Muscle layer of colon (tissue), 2 donors: ENCODE data around the gene TBXAS1.

Experiments used
- H3K27ac ChIP-seq: one replicate; pipeline ENCODE4 v1.7.0; 2013; ENCODE audit warnings: low read depth, mild to moderate bottlenecking, low read length, moderate library complexity
- H3K27me3 ChIP-seq, 2 donors: one replicate each; pipeline ENCODE4 v1.7.0; 2013; ENCODE audit warnings: low read length in 2 of 2, mild to moderate bottlenecking in 2 of 2; ENCODE audit not compliant: insufficient read depth in 2 of 2, control insufficient read depth in 1 of 2
- H3K36me3 ChIP-seq: one replicate; pipeline ENCODE4 v1.7.0; 2013; ENCODE audit warnings: mild to moderate bottlenecking, low read length; ENCODE audit not compliant: insufficient read depth
- H3K4me1 ChIP-seq: one replicate; pipeline ENCODE4 v1.7.0; 2013; ENCODE audit warnings: mild to moderate bottlenecking, low read length; ENCODE audit not compliant: insufficient read depth
- H3K4me3 ChIP-seq, 2 donors: one replicate each; pipeline ENCODE4 v1.7.0; 2013; ENCODE audit warnings: low read length in 2 of 2, low read depth in 1 of 2, mild to moderate bottlenecking in 1 of 2, moderate library complexity in 1 of 2
- H3K9ac ChIP-seq: one replicate; pipeline ENCODE4 v1.7.0; 2013; ENCODE audit warnings: low read length
- H3K9me3 ChIP-seq: one replicate; pipeline ENCODE4 v1.7.0; 2013; ENCODE audit warnings: mild to moderate bottlenecking, low read length
- donor health status: abdominal sarcoma.
- donor health status: Adenocarcinoma of cecum.

Gene TBXAS1

DNA sequence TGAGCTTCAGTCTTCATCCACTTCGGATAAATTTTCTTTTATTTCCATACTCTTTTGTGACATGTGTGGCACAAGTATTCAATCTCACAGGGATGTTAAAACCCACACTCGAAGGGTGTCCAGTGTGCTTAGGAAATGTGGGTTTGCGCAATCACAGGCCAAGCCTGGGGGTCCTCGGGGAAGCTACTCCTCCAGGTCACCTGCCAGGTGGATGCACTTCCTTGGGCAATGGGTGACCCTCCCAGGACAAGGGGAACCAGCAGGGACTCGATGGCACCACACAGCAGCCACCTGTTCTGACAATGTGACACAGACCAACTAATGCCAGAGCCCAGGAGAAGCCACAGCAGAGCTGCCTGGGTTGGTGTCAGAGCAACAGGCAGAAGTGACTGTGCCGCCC is 194.7 kb downstream of the TBXAS1 start:
- Histone ChIP-seq H3K27me3 (no peaks in the 10 kb centered on the region), H3K4me1 (no peaks in the 10 kb centered on the region), H3K27ac (no peak overlapping the region), H3K9me3 (no peaks in the 10 kb centered on the region), H3K36me3 (peaks cover 55% of the 10 kb centered on the region), H3K4me3 (no peak overlapping the region), H3K9ac (no peak overlapping the region)

DNA sequence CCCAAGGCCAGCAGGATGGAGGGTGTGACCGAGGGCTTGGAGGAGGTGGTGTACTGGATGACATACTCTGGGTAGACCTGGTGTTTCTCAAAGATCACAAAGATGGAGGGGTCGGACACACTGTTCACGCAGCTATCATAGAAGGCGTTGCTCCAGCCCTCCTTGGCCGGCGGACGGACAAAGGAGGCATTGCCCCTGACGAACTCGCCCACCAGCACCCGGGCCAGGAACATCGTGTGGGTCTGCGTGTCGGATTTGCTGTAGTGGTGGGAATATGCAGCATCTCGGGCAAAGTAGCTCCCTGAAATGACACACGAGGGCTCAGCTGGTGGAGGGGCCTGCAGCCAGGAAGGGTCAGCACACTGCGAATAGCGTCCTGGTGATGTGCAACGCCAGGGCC is 195.5 kb downstream of the TBXAS1 start:
- Histone ChIP-seq H3K27me3 (no peaks in the 10 kb centered on the region), H3K9ac (no peak overlapping the region), H3K9me3 (no peaks in the 10 kb centered on the region), H3K36me3 (peaks cover 55% of the 10 kb centered on the region), H3K4me1 (no peaks in the 10 kb centered on the region), H3K27ac (no peak overlapping the region), H3K4me3 (no peak overlapping the region)

DNA sequence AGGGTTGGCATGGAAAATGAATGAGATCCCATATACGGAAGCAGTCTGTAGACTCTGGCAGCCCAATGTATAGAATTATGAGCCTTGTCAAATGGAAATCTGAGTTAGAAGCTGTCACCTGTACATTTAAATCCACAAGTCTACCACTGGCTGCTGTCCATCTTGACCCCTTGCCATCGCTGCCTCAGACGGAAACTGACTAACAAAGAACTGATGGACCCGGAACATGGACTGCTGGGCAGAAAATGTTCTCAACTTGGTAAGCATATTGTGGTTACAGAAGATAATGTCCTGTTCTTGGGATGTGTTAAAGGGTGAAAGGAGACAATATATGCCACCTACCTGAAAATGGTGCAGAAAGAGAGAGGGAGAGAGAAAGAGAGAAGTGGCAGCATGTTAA is 196.2 kb downstream of the TBXAS1 start:
- H3K27me3 ChIP-seq = no peaks in the 10 kb centered on the region
- H3K36me3 ChIP-seq = peaks cover 55% of the 10 kb centered on the region
- H3K27ac ChIP-seq = no peak overlapping the region
- H3K4me3 ChIP-seq = no peak overlapping the region
- no peaks in the 10 kb centered on the region for H3K9me3 ChIP-seq
- no peaks in the 10 kb centered on the region for H3K4me1 ChIP-seq
- no peak overlapping the region for H3K9ac ChIP-seq

DNA sequence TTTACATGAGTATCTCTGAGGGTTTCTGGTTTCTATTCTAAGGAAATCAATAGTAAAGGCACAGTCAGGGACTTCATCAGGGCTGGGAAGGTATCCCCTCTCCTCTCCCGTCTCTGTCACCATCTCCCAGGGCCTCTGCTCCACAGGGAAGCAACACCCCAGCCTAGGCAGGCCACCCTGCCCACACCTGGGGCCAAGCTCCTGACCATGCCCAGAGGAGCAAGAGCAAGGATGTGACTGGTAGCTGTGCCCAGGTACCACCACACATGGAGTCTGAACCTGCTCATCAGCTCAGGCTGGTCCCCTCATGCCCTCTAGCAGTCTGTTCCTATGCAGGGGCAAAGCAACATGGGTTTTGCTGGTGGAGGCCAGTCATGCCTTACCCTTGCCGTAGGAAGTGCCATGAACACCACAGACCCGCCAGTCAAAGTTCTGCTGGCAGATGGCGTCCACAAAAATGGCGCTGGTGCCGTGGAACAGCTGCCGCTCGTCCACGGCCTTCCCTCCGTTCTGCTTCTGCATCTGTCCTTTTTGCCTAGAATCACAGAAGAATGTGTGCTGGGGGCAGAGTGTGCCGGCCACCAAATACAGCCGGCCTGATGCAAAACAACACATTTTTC is 196.9 kb downstream of the TBXAS1 start:
- Histone ChIP-seq H3K9ac (no peak overlapping the region), H3K36me3 (peaks cover 55% of the 10 kb centered on the region), H3K9me3 (no peaks in the 10 kb centered on the region), H3K4me3 (no peak overlapping the region), H3K4me1 (no peaks in the 10 kb centered on the region), H3K27me3 (no peaks in the 10 kb centered on the region), H3K27ac (no peak overlapping the region)

DNA sequence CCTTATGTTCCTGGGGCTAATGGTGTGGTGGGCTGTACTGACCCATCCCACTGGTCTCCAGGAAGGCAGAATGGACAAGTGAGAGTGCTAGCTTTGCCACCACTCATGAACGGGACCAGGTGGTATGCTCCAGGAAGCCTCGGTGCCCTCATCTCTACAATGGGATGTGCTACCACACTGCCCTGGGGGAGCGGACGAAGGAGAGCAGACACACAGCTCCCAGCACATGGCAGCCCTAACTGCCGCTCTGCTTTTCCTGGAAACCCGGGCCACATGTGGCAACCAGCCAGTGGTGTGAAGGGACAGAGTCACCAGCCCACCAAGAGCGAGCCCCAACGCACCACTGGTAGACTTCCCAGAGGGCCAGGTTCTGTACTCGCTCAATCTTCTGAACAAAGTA is 197.9 kb downstream of the TBXAS1 start:
- Histone ChIP-seq H3K9me3 (no peaks in the 10 kb centered on the region), H3K4me3 (no peak overlapping the region), H3K9ac (no peak overlapping the region), H3K27me3 (no peaks in the 10 kb centered on the region), H3K36me3 (peaks cover 55% of the 10 kb centered on the region), H3K27ac (no peak overlapping the region), H3K4me1 (no peaks in the 10 kb centered on the region)

DNA sequence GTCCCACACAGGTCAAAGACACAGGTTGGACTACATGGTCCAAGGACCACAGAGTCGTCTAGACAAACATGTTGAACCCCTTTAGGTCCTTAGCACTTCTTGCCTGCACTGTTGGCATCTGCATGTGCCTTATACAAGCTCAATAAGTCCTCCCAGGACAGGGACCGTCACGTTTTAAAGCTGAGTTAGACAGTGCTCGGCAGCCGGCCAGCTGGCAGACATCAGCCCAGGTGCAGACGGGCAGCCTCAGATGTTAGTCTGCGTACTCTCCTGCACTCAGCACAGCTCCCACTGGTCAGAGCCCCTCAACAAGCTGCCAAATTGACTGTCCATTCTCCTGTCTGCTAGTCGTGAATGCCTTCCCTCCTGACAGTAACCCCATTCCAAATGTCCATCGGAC is 198.8 kb downstream of the TBXAS1 start:
- H3K9ac ChIP-seq = no peak overlapping the region
- peaks cover 50% of the 10 kb centered on the region for H3K36me3 ChIP-seq
- H3K4me3 ChIP-seq = no peak overlapping the region
- H3K27ac ChIP-seq = no peak overlapping the region
- H3K27me3 ChIP-seq = no peaks in the 10 kb centered on the region
- no peaks in the 10 kb centered on the region for H3K4me1 ChIP-seq
- H3K9me3 ChIP-seq = no peaks in the 10 kb centered on the region

DNA sequence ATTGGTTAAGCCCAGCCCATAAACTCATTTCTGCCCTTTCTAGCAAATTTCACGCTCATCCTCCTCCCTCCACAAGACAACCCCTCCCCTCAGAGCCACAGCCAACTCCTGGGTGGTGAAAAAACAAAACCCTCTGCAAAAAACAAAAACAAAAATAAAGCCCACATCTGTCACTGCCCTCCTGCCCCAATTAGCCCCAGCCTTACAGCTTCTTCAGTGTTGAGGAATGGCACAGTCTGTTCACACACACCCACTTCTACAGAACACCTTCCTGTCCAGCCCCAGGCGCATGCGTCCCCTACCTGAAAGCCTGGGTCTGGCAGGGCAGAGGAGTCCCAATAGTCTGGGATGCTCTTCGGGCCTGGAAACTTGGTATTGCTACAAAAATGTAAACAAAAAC is 199.2 kb downstream of the TBXAS1 start:
- Histone ChIP-seq H3K9me3 (no peaks in the 10 kb centered on the region), H3K27ac (no peak overlapping the region), H3K4me3 (no peak overlapping the region), H3K4me1 (no peaks in the 10 kb centered on the region), H3K9ac (no peak overlapping the region), H3K36me3 (peaks cover 45% of the 10 kb centered on the region), H3K27me3 (no peaks in the 10 kb centered on the region)

DNA sequence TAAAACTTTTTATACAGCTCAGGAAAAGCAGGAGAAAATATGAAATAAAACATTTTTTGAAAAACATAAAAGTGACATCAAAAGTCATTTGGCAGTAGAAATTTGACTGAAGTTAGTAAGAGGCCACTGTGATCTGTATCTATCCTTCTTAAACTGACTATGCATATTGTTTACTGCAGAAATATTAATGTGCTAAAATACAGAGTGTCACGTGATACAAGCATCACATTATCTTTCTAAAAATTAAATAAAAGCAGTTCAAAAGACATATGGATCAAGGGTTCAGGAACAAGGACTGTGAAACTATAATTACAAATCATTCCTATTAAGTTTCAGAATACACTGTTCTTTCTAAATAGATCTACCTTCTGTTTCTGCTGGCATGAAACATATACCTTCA is 200.0 kb downstream of the TBXAS1 start:
- Histone ChIP-seq H3K4me1 (no peaks in the 10 kb centered on the region), H3K27me3 (no peaks in the 10 kb centered on the region), H3K4me3 (no peak overlapping the region), H3K27ac (no peak overlapping the region), H3K9me3 (no peaks in the 10 kb centered on the region), H3K9ac (no peak overlapping the region), H3K36me3 (peaks cover 37% of the 10 kb centered on the region)

DNA sequence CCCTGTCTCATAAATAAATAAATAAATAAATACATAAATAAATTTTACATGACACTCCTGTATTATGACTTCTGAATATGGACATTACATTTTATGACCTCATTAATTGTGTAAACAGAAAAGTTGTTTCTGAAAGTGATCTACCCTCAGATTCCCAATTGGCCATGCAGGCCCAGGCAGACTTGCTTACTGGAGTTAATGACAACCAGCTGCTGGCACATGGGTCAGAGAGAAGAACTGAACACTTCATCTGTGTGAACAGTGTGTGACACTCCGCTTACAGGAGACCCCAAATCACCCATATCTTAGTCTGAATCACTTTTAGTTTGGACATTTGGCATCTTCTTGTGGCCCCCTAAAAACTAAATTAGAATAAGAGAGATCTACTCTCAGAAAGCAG is 202.3 kb downstream of the TBXAS1 start:
- peaks cover 22% of the 10 kb centered on the region for H3K36me3 ChIP-seq
- H3K27ac ChIP-seq = no peak overlapping the region
- H3K9ac ChIP-seq = no peak overlapping the region
- no peaks in the 10 kb centered on the region for H3K9me3 ChIP-seq
- no peaks in the 10 kb centered on the region for H3K27me3 ChIP-seq
- H3K4me3 ChIP-seq = no peak overlapping the region
- no peaks in the 10 kb centered on the region for H3K4me1 ChIP-seq

DNA sequence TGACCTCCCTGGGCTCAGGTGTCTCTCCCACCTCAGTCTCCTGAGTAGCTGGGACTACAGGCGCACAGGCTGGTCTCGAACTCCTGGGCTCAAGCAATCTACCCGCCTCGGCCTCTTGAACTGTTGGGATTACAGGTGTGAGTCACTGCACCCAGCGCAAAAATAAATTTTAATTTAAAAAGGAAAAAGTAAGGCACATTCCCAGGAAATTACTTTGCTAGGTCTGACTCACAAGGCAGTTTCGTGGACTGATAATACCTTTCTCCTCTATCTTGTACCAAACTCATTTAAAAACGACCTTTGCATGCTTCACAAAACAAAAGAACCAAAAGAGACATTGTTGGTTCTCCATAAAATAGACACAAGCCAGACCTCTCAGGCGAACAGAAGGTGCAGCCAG is 204.0 kb downstream of the TBXAS1 start:
- H3K9me3 ChIP-seq = no peaks in the 10 kb centered on the region
- H3K36me3 ChIP-seq = peaks cover 12% of the 10 kb centered on the region
- H3K27ac ChIP-seq = no peak overlapping the region

DNA sequence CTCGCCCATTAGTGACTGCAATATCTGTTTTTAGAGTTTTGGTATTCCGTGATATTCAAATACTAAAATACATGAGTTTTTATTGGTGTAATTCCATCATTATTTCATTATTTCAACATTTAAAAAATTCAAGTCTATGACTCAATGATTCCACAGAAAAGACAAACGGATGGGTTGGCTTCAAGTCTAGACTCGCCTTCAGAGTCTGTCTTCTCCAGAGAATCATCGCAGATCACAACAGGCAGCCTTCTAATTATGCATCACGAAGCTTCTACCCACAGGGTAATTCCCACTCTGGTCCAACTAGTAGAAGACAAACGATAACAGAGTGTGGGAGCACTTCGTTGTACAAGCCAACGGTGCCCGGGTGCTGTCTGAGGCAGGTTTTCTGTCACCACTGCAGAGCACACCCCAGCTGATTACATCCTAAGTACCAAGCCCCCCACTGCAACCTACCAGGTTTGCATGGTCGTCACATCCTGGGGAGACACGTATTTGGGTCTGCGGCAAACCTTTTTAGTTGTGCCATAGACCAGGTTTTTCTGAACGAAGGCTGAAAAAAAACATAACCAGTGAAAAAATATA is 204.8 kb downstream of the TBXAS1 start:
- no peak overlapping the region for H3K4me3 ChIP-seq
- H3K4me1 ChIP-seq = no peaks in the 10 kb centered on the region
- no peak overlapping the region for H3K9ac ChIP-seq
- no peaks in the 10 kb centered on the region for H3K27me3 ChIP-seq
- H3K36me3 ChIP-seq = peaks cover 6% of the 10 kb centered on the region
- no peak overlapping the region for H3K27ac ChIP-seq
- no peaks in the 10 kb centered on the region for H3K9me3 ChIP-seq

More for the DNA sequence above, 204.0 kb downstream of the TBXAS1 start:
- Histone ChIP-seq H3K27me3 (no peaks in the 10 kb centered on the region), H3K9ac (no peak overlapping the region), H3K4me1 (no peaks in the 10 kb centered on the region), H3K4me3 (no peak overlapping the region)

DNA sequence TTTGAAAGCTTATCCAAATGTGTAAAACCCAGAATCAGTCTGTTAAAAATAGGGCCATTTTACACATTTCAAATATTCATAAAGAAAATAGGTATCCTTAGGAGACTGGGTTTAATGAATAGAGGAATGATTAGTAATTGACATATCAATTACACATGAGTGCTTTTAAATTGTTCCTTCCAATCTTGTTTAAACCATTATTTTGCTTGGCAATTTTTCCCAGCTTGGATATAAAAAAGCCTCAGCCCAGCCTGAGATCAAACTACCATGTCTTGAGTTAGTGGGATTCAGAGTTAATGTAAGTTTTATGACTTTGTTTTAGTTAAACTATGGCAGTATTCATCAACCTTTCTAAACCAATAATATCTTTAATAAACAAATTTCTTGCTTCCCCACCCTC is 205.4 kb downstream of the TBXAS1 start:
- Histone ChIP-seq H3K27me3 (no peaks in the 10 kb centered on the region), H3K36me3 (peaks cover 6% of the 10 kb centered on the region)

More for the DNA sequence above, 205.4 kb downstream of the TBXAS1 start:
- no peak overlapping the region for H3K27ac ChIP-seq
- H3K9ac ChIP-seq = no peak overlapping the region
- no peak overlapping the region for H3K4me3 ChIP-seq
- H3K4me1 ChIP-seq = no peaks in the 10 kb centered on the region
- no peaks in the 10 kb centered on the region for H3K9me3 ChIP-seq
